GM06990 (cell line): ENCODE measurements around the gene C1orf174.
"Not testable (repeated sequence)": the region's sequence is repeated elsewhere in the genome, so short reads cannot be mapped to it uniquely, and the experiment has no call there.

Experiments used
- DNase-seq: peaks from one replicate; pipeline ENCODE4 v3.0.0-alpha.2; 2011; ENCODE audit not compliant: insufficient read length; ENCODE audit errors: extremely low read depth
- H3K27me3 ChIP-seq: replicated peaks from 2 replicates; pipeline ENCODE4 v1.6.0; 2011; ENCODE audit warnings: low read length; ENCODE audit not compliant: control insufficient read depth, insufficient read depth
- H3K36me3 ChIP-seq: 2 replicates; pipeline ENCODE4 v1.5.1; 2011; ENCODE audit warnings: low read length; ENCODE audit not compliant: control insufficient read depth, insufficient read depth
- H3K4me3 ChIP-seq: replicated peaks from 2 replicates; pipeline ENCODE4 v1.5.1; 2011; ENCODE audit warnings: low read depth, mild to moderate bottlenecking, control low read depth, low read length
- CTCF ChIP-seq: IDR thresholded peaks from 2 replicates; pipeline ENCODE4 v1.5.1; 2011; ENCODE audit warnings: low read length, control low read depth, mild to moderate bottlenecking, inconsistent platforms; ENCODE audit not compliant: insufficient read depth, poor library complexity, severe bottlenecking

Gene C1orf174

GRCh38 chr1:3918966-3919611, 19.0 kb upstream of the C1orf174 start:
- no peak overlapping the region for H3K4me3 ChIP-seq
- no peaks in the 10 kb centered on the region for H3K36me3 ChIP-seq
- H3K27me3 ChIP-seq, result no peaks in the 10 kb centered on the region
- DNase-seq, result no peak
- TF ChIP-seq CTCF, result no peak

GRCh38 chr1:3918359-3918758, 18.3 kb upstream of the C1orf174 start:
- H3K27me3 ChIP-seq, H3K4me3 ChIP-seq, H3K36me3 ChIP-seq, DNase-seq: not testable (repeated sequence)

GRCh38 chr1:3917761-3918160, 17.7 kb upstream of the C1orf174 start:
- Histone ChIP-seq H3K36me3 (no peaks in the 10 kb centered on the region), H3K4me3 (no peak overlapping the region), H3K27me3 (no peaks in the 10 kb centered on the region)
- DNase-seq, result no peak
- no peak for TF ChIP-seq CTCF

GRCh38 chr1:3915551-3916121, 15.6 kb upstream of the C1orf174 start:
- no peak for DNase-seq
- Histone ChIP-seq H3K4me3 (no peak overlapping the region), H3K36me3 (no peaks in the 10 kb centered on the region), H3K27me3 (no peaks in the 10 kb centered on the region)
- TF ChIP-seq CTCF, result no peak

GRCh38 chr1:3914911-3915310, 14.8 kb upstream of the C1orf174 start:
- H3K36me3 ChIP-seq, result no peaks in the 10 kb centered on the region
- no peaks in the 10 kb centered on the region for H3K27me3 ChIP-seq
- TF ChIP-seq CTCF, result no peak
- H3K4me3 ChIP-seq, result no peak overlapping the region
- no peak for DNase-seq

GRCh38 chr1:3914331-3914851, 14.3 kb upstream of the C1orf174 start:
- Histone ChIP-seq H3K4me3 (no peak overlapping the region), H3K36me3 (no peaks in the 10 kb centered on the region), H3K27me3 (no peaks in the 10 kb centered on the region)
- no peak for TF ChIP-seq CTCF
- no peak for DNase-seq
